K562 (cell line): ENCODE results near the gene ARHGAP18. TPM values are rescaled to one million over a fixed set of nuclear protein-coding genes. Genes with fewer than 3 reads are reported as not detected.

ENCODE experiments used
- ARID1B ChIP-seq: fragments of 450-650 bp; IDR thresholded peaks from 2 replicates; pipeline ENCODE4 v1.6.1; 2016; ENCODE audit warnings: antibody characterized with exemption, mild to moderate bottlenecking, inconsistent platforms
- ARID2 ChIP-seq: fragments of 450-650 bp; IDR thresholded peaks from 2 replicates; pipeline ENCODE4 v1.6.1; 2017; ENCODE audit warnings: antibody characterized with exemption, mild to moderate bottlenecking
- ATF3 ChIP-seq, 2 experiments: fragments of 450-650 bp in 1 of 2; sonication (generic) in 1 of 2; formaldehyde crosslinking in 1 of 2; IDR thresholded peaks in 1 of 2; conservative IDR thresholded peaks in 1 of 2; 2 replicates each; pipeline versions ENCODE4 v1.6.1 to v1.8.1; 2016 to 2023; ENCODE audit warnings: mild to moderate bottlenecking in 2 of 2, moderate library complexity in 2 of 2, inconsistent platforms in 1 of 2, missing genetic modification reagents in 1 of 2
- CBX3 ChIP-seq, 2 experiments: IDR thresholded peaks; 1 replicate in 1 of 2; 2 replicates in 1 of 2; pipeline ENCODE4 v1.6.1; 2012; ENCODE audit warnings: inconsistent platforms in 2 of 2, low read length in 2 of 2, borderline replicate concordance in 1 of 2, control low read depth in 1 of 2
- CREB3 ChIP-seq: fragments of 450-650 bp; conservative IDR thresholded peaks from 2 replicates; pipeline ENCODE4 v1.6.1; 2016; ENCODE audit warnings: missing genetic modification characterization, low read depth, mild to moderate bottlenecking, missing compliant biosample characterization, moderate library complexity
- DIDO1 ChIP-seq: fragments of 450-650 bp; IDR thresholded peaks from 2 replicates; pipeline ENCODE4 v1.6.1; 2016; ENCODE audit warnings: low read depth, missing biosample characterization, missing genetic modification characterization
- FOSL1 ChIP-seq: fragments of 200-800 bp; sonication (Bioruptor generic); conservative IDR thresholded peaks from 2 replicates; pipeline ENCODE4 v1.6.1; 2016; ENCODE audit warnings: missing genetic modification characterization, missing compliant biosample characterization
- FOXM1 ChIP-seq, 2 experiments: fragments of 450-650 bp in 1 of 2; sonication (generic) in 1 of 2; formaldehyde crosslinking in 1 of 2; IDR thresholded peaks; 2 replicates each; pipeline versions ENCODE4 v1.6.1 to v1.9.0; 2017 to 2022; ENCODE audit warnings: low read depth in 2 of 2, mild to moderate bottlenecking in 2 of 2, missing genetic modification reagents in 1 of 2, moderate library complexity in 1 of 2
- GATAD2A ChIP-seq: fragments of 450-650 bp; IDR thresholded peaks from 2 replicates; pipeline ENCODE4 v1.6.1; 2017
- HDAC6 ChIP-seq: IDR thresholded peaks from 2 replicates; pipeline ENCODE4 v1.6.1; 2012; ENCODE audit warnings: low read depth, mild to moderate bottlenecking, control low read depth, inconsistent platforms, low read length, moderate library complexity
- JUND ChIP-seq, 2 experiments: IDR thresholded peaks; 2 replicates in 1 of 2; 3 replicates in 1 of 2; pipeline ENCODE4 v1.6.1; 2011; ENCODE audit warnings: borderline replicate concordance in 2 of 2, low read depth in 2 of 2, low read length in 2 of 2, improper control_type of control experiment in 1 of 2, missing biosample characterization in 1 of 2, missing genetic modification characterization in 1 of 2, missing genetic modification reagents in 1 of 2
- NFRKB ChIP-seq: fragments of 450-650 bp; IDR thresholded peaks from 2 replicates; pipeline ENCODE4 v1.6.1; 2016; ENCODE audit warnings: low read depth
- PYGO2 ChIP-seq: fragments of 450-650 bp; IDR thresholded peaks from 2 replicates; pipeline ENCODE4 v1.6.1; 2016; ENCODE audit warnings: mild to moderate bottlenecking, missing genetic modification characterization, moderate library complexity, missing compliant biosample characterization
- RBM17 ChIP-seq: fragments of 200-400 bp; formaldehyde crosslinking; IDR thresholded peaks from 2 replicates; pipeline ENCODE4 v1.6.1; 2017; ENCODE audit warnings: low read depth, mild to moderate bottlenecking, low read length, borderline replicate concordance
- RNF219 ChIP-seq: fragments of 250-450 bp; sonication (Bioruptor Pico); IDR thresholded peaks from 2 replicates; pipeline ENCODE4 v1.5.0; 2022; ENCODE audit warnings: mild to moderate bottlenecking
- RUNX1 ChIP-seq: sonication (generic); IDR thresholded peaks from 2 replicates; pipeline ENCODE4 v1.6.1; 2016; ENCODE audit warnings: antibody characterized with exemption, low read depth
- SIX5 ChIP-seq, 2 experiments: IDR thresholded peaks; 2 replicates each; pipeline ENCODE4 v1.6.1; 2011; ENCODE audit warnings: low read length in 2 of 2, borderline replicate concordance in 1 of 2, low read depth in 1 of 2, mild to moderate bottlenecking in 1 of 2, moderate library complexity in 1 of 2; ENCODE audit not compliant: insufficient read depth in 1 of 2
- SMARCA4 ChIP-seq: fragments of 450-650 bp; IDR thresholded peaks from 2 replicates; pipeline ENCODE4 v1.6.1; 2016
- SMARCE1 ChIP-seq: fragments of 450-650 bp; IDR thresholded peaks from 2 replicates; pipeline ENCODE4 v1.7.1; 2016; ENCODE audit warnings: mild to moderate bottlenecking
- ZC3H8 ChIP-seq: fragments of 450-650 bp; IDR thresholded peaks from 2 replicates; pipeline ENCODE4 v1.6.1; 2017
- ZKSCAN3 ChIP-seq: fragments of 250-450 bp; sonication (Bioruptor Pico); IDR thresholded peaks from 2 replicates; pipeline ENCODE4 v1.4.0; 2020
- ZNF316 ChIP-seq: fragments of 450-650 bp; IDR thresholded peaks from 2 replicates; pipeline ENCODE4 v1.6.1; 2016
- ZNF696 ChIP-seq: fragments of 250-450 bp; sonication (Bioruptor Pico); conservative IDR thresholded peaks from 2 replicates; pipeline ENCODE4 v1.4.0; 2020; ENCODE audit warnings: mild to moderate bottlenecking, moderate library complexity
- ZNF75A ChIP-seq: fragments of 450-650 bp; formaldehyde crosslinking; IDR thresholded peaks from 2 replicates; pipeline ENCODE4 v1.4.0; 2020; ENCODE audit warnings: mild to moderate bottlenecking
- polyA plus RNA-seq, 8 experiments: library from polyadenylated mRNA; depleted of rRNA in 4 of 8; stranded (reverse) in 5 of 8; unstranded in 3 of 8; fragments of >200 nt; fragmentation: Nextera tagmentation in 2 of 8; fragmentation: Illumina TruSeq in 1 of 8; extraction: Ambion mirVana in 2 of 8; extraction: Trizol in 1 of 8; gene quantifications; 2 replicates each; pipeline versions ENCODE4 v1.2.1 to v1.2.3, GENCODE V29; 2011 to 2014; ENCODE audit warnings: inconsistent platforms in 1 of 8, missing spikeins in 1 of 8
- total RNA-seq, 7 experiments: library from RNA; depleted of rRNA in 6 of 7; stranded (reverse); fragments of >200 nt in 6 of 7; fragmentation: Illumina TruSeq in 2 of 7; extraction: Trizol in 2 of 7; gene quantifications; 2 replicates each; pipeline versions ENCODE4 v1.2.1 to v1.2.3, GENCODE V29; 2011 to 2021; ENCODE audit warnings: low replicate concordance in 1 of 7
- TF ChIP-seq, protein P1 (sequence below): conservative IDR thresholded peaks from 2 replicates; pipeline ENCODE4 v1.6.1; 2011; ENCODE audit warnings: low read depth, mild to moderate bottlenecking, low read length; ENCODE audit not compliant: control insufficient read depth

Gene ARHGAP18
- total and polyA plus RNA-seq, 9 of the 15 experiments (the other 6 are each of a cell fraction or from before 2014, with no cell fraction given) = 13.3 to 29.7 (median 21.1) TPM

DNA sequence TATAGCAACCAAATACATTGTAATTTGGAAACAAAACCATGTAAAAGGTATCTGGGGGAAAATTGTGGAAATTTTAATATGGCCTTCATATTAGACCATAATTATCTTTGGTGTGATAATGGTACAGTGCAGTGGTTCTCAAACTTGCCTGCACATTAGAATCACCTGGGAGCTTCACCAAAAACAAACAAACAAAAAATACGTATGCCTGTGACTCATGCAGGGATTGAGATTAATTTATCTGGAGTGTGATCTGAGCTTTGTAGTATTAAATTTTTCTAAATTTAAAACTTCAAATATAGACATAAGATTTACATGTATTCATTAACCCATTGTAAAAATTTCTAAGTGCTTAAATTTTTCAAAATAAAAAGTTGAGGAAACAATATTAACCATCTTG, 31.5 kb downstream of the ARHGAP18 start (continued):
- TF ChIP-seq JUND (IDR thresholded peaks at IDR 0.05; ENCODE audit: borderline replicate concordance, low read depth, low read length) = peak; percentile 75
- TF ChIP-seq JUND (tag; IDR thresholded peaks at IDR 0.05; ENCODE audit: borderline replicate concordance, low read depth, low read length) = peak; percentile 29; the same call in 1 of the 3 replicates
- TF ChIP-seq PYGO2 = no peak
- TF ChIP-seq ZC3H8 = no peak
- no peak for TF ChIP-seq ZNF696 (CRISPR knock-in tag)
- TF ChIP-seq NFRKB = no peak
- no peak for TF ChIP-seq ZKSCAN3 (CRISPR knock-in tag)
- TF ChIP-seq CREB3 = no peak
- no peak for TF ChIP-seq DIDO1
- TF ChIP-seq SIX5 (IDR thresholded peaks at IDR 0.05; ENCODE audit: borderline replicate concordance in 1 of 2, insufficient read depth in 1 of 2, low read depth in 1 of 2, low read length in 2 of 2) = no peak
- no peak for TF ChIP-seq RUNX1
- peak; percentile 9 for TF ChIP-seq ARID1B
- no peak for TF ChIP-seq CBX3 (IDR thresholded peaks at IDR 0.05; ENCODE audit: borderline replicate concordance in 1 of 2, low read length in 2 of 2)
- TF ChIP-seq GATAD2A = no peak
- peak; percentile 28; the same call in 1 of the 2 replicates for TF ChIP-seq SMARCE1
- TF ChIP-seq, protein P1, sequence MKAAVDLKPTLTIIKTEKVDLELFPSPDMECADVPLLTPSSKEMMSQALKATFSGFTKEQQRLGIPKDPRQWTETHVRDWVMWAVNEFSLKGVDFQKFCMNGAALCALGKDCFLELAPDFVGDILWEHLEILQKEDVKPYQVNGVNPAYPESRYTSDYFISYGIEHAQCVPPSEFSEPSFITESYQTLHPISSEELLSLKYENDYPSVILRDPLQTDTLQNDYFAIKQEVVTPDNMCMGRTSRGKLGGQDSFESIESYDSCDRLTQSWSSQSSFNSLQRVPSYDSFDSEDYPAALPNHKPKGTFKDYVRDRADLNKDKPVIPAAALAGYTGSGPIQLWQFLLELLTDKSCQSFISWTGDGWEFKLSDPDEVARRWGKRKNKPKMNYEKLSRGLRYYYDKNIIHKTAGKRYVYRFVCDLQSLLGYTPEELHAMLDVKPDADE = no peak
- no peak for TF ChIP-seq ZNF75A (CRISPR knock-in tag)
- peak; percentile 57 for TF ChIP-seq FOSL1 (tag)
- no peak for TF ChIP-seq ARID2
- no peak for TF ChIP-seq ZNF316
- TF ChIP-seq RBM17 = no peak
- TF ChIP-seq FOXM1 (IDR thresholded peaks at IDR 0.05; ENCODE audit: low read depth) = no peak
- no peak for TF ChIP-seq FOXM1 (CRISPR knock-in tag; IDR thresholded peaks at IDR 0.05; ENCODE audit: low read depth)
- no peak for TF ChIP-seq RNF219 (CRISPR knock-in tag)
- peak; percentile 53; the same call in 1 of the 2 replicates for TF ChIP-seq SMARCA4
- no peak for TF ChIP-seq HDAC6
- TF ChIP-seq ATF3 (IDR thresholded peaks at IDR 0.05) = peak; percentile 45; the same call in 1 of the 2 replicates
- TF ChIP-seq ATF3 (CRISPR knock-in tag; conservative IDR thresholded peaks at IDR 0.05) = no peak
